Ovary (tissue), 9 donors: ENCODE results near the gene DLEC1. TPM values are rescaled to one million over a fixed set of nuclear protein-coding genes. Genes with fewer than 3 reads are reported as not detected.
"Not testable (repeated sequence)": the region's sequence is repeated elsewhere in the genome, so short reads cannot be mapped to it uniquely, and the experiment has no call there.

Source experiments
- DNase-seq, 5 donors: peaks; one replicate each; pipeline ENCODE4 v3.0.0-alpha.2; 2019 to 2020
- H3K27ac ChIP-seq, 2 donors: fragments of 200-600 bp; one replicate each; pipeline versions ENCODE4 v1.5.1 to v1.8.0; 2019 to 2022
- H3K27me3 ChIP-seq: fragments of 200-600 bp; one replicate; pipeline ENCODE4 v1.8.0; 2022
- H3K36me3 ChIP-seq: fragments of 200-600 bp; sonication (generic); one replicate; pipeline ENCODE4 v1.5.1; 2019
- H3K4me1 ChIP-seq: one replicate; pipeline ENCODE4 v1.8.1; 2013; ENCODE audit warnings: mild to moderate bottlenecking, moderate library complexity; ENCODE audit not compliant: insufficient read depth
- H3K4me3 ChIP-seq: fragments of 200-600 bp; sonication (generic); one replicate; pipeline ENCODE4 v1.5.1; 2017
- H3K9me3 ChIP-seq, 2 donors: fragments of 200-600 bp in 1 of 2; sonication (generic) in 1 of 2; one replicate each; pipeline versions ENCODE4 v1.5.1 to v1.8.1; 2013 to 2019; ENCODE audit warnings: mild to moderate bottlenecking in 1 of 2, moderate library complexity in 1 of 2
- CTCF ChIP-seq, 3 donors: fragments of 450-650 bp in 2 of 3; fragments of 200-600 bp in 1 of 3; IDR thresholded peaks; one replicate each; pipeline versions ENCODE4 v1.5.1 to v1.8.0; 2016 to 2022; ENCODE audit warnings: antibody characterized with exemption in 3 of 3, mild to moderate bottlenecking in 1 of 3
- EP300 ChIP-seq: sonication (generic); formaldehyde crosslinking; IDR thresholded peaks from one replicate; pipeline ENCODE4 v1.6.1; 2017; ENCODE audit warnings: antibody characterized with exemption
- POLR2A ChIP-seq: fragments of 450-650 bp; IDR thresholded peaks from one replicate; pipeline ENCODE4 v1.6.1; 2017; ENCODE audit warnings: antibody characterized with exemption, mild to moderate bottlenecking, moderate library complexity
- WGBS, 3 donors: extraction: QIAGEN DNeasy Blood & Tissue Kit in 1 of 3; methylation state at CpG; one replicate each; pipeline versions ENCODE4 v1.1.5 to v1.1.7; 2013 to 2017; 5-methylcytosine and 5-hydroxymethylcytosine counted together
- intact Hi-C, 4 donors: fragments of 100-400 bp; cut with DNase I; formaldehyde crosslinking; loops; one replicate each; pipeline versions ENCODE4 v1.11.0 to v1.15.1; 2022 to 2023
- polyA plus RNA-seq, 2 donors: library from polyadenylated mRNA; stranded (reverse); fragments of 200-250 nt in 1 of 2; fragments of 350-450 nt in 1 of 2; fragmentation: Illumina TruSeq in 1 of 2; extraction: RNeasy Lipid Tissue Mini Kit (QIAGEN cat#74804) in 1 of 2; gene quantifications; one replicate each; pipeline ENCODE4 v1.2.3, GENCODE V29; 2013 to 2014
- total RNA-seq, 7 donors: library from RNA; depleted of rRNA in 2 of 7; stranded (reverse); fragments of >200 nt in 2 of 7; fragmentation: NEBNext Ultra II Directional in 3 of 7; extraction: Animal tissue kit (Norgen Biotek cat#: 25700) in 3 of 7; gene quantifications; one replicate each; pipeline versions ENCODE4 v1.1.0 to v1.2.4, GENCODE V29; 2016 to 2023
- donor health status: DM: no; HTN: no; CAD: no; lungs with moderate emphysema.
- donor health status: DM: no; HTN: no; CAD: no.
- donor health status: Bipolar disorder and iron deficiency.
- donor health status: DM: yes; HTN: yes; CAD: no.
- donor health status: DM: no; HTN: no; CAD: no.
- donor health status: DM: yes; HTN: yes; CAD: no.

The DLEC1 gene
- total and polyA plus RNA-seq, 9 donors = 0.93 to 23.8 (median 3.0) TPM

- no peak overlapping the region for H3K4me3 ChIP-seq
- WGBS, 3 donors = 81 to 87% (median 82%) methylated on average over 2 of the region's 2 CpGs
- no peak for DNase-seq
- no peak overlapping the region for H3K27ac ChIP-seq
- no peaks in the 10 kb centered on the region for H3K36me3 ChIP-seq
- H3K9me3 ChIP-seq = no peaks in the 10 kb centered on the region
- no peaks in the 10 kb centered on the region for H3K4me1 ChIP-seq
- intact Hi-C loops = no loop called here
- TF ChIP-seq CTCF (IDR thresholded peaks at IDR 0.05) (no peak), POLR2A (no peak), EP300 (no peak)
- no peaks in the 10 kb centered on the region for H3K27me3 ChIP-seq
These were observed 116.8 kb downstream of the DLEC1 start for GRCh38 chr3:38155825-38156224.

- TF ChIP-seq CTCF (IDR thresholded peaks at IDR 0.05) (no peak), POLR2A (no peak), EP300 (no peak)
- Histone ChIP-seq H3K4me3 (no peak overlapping the region), H3K27ac (no peak overlapping the region), H3K36me3 (no peaks in the 10 kb centered on the region), H3K9me3 (no peaks in the 10 kb centered on the region), H3K27me3 (no peaks in the 10 kb centered on the region), H3K4me1 (no peaks in the 10 kb centered on the region)
- no peak for DNase-seq
- WGBS, 3 donors = 89 to 96% (median 95%) methylated on average over 2 of the region's 2 CpGs
- intact Hi-C loops = no loop called here
These were observed 118.1 kb downstream of the DLEC1 start for GRCh38 chr3:38157117-38157516.

GRCh38 chr3:38157595-38157994 is 118.6 kb downstream of the DLEC1 start:
- TF ChIP-seq EP300 (no peak), POLR2A (no peak), CTCF (IDR thresholded peaks at IDR 0.05) (no peak)
- intact Hi-C loops = no loop called here
- H3K4me3 ChIP-seq = no peak overlapping the region
- H3K4me1 ChIP-seq = no peaks in the 10 kb centered on the region
- no peak overlapping the region for H3K27ac ChIP-seq
- H3K9me3 ChIP-seq = no peaks in the 10 kb centered on the region
- 73 to 84% (median 77%) methylated on average over 3 of the region's 3 CpGs for WGBS, 3 donors
- no peaks in the 10 kb centered on the region for H3K27me3 ChIP-seq
- H3K36me3 ChIP-seq = no peaks in the 10 kb centered on the region
- DNase-seq = no peak

GRCh38 chr3:38158472-38158871 is 119.5 kb downstream of the DLEC1 start:
- Histone ChIP-seq H3K4me1 (no peaks in the 10 kb centered on the region), H3K4me3 (no peak overlapping the region), H3K27me3 (no peaks in the 10 kb centered on the region), H3K9me3 (no peaks in the 10 kb centered on the region), H3K36me3 (no peaks in the 10 kb centered on the region), H3K27ac (no peak overlapping the region)
- no peak for DNase-seq
- 79 to 85% (median 84%) methylated on average over 5 of the region's 5 CpGs for WGBS, 3 donors
- TF ChIP-seq EP300 (no peak), CTCF (IDR thresholded peaks at IDR 0.05) (no peak), POLR2A (no peak)
- intact Hi-C loops = no loop called here

GRCh38 chr3:38160704-38161103 is 121.7 kb downstream of the DLEC1 start:
- intact Hi-C loops = loop anchor here in 2 of 4 donors (10.0 kb wide), 2 partner anchors 314 to 1166 kb away; partner anchors contain the start of genes EPM2AIP1 (in 1 of the 2) and MLH1 (in 1 of the 2)
- not testable (repeated sequence) for H3K27me3 ChIP-seq, DNase-seq, H3K9me3 ChIP-seq, H3K27ac ChIP-seq, H3K4me3 ChIP-seq, H3K36me3 ChIP-seq, H3K4me1 ChIP-seq
- WGBS, 3 donors = 93 to 94% (median 94%) methylated on average over 11 of the region's 11 CpGs
